ENCODE results near the gene THSD4.
"Not testable (repeated sequence)": the region's sequence is repeated elsewhere in the genome, so short reads cannot be mapped to it uniquely, and the experiment has no call there.

Gene THSD4

DNA sequence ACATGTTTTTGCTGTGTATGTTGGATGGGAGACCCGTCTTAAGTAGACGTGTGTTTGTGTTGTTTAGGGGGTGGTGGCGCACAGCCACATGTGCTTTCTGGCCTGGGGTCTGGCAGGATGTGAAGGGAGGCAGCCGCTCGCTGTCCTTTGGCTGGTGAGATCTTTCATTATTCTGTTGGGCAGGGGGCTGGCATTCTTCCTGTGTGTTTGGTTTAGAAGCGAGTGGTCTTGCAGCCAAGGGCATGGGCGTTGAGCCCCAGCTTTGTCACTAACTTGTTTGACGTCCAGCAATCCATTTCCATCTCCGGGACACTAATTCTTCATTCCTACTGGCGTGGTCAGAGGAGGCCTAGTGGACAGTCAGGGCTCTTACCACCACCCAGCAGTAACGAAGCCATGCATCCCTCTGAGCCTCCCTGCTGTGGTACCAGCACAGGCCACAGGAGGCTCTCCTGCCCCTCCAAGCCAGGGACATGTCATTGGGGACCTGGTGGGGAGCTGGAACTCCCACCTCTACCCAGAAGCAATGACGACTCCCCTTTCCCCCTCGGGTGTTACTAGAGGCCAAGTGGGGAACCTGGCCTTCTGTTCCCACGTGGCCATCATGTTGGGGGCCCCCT lies 10.7 kb downstream of the THSD4 start:
- DNase-seq = peak; percentile 51

DNA sequence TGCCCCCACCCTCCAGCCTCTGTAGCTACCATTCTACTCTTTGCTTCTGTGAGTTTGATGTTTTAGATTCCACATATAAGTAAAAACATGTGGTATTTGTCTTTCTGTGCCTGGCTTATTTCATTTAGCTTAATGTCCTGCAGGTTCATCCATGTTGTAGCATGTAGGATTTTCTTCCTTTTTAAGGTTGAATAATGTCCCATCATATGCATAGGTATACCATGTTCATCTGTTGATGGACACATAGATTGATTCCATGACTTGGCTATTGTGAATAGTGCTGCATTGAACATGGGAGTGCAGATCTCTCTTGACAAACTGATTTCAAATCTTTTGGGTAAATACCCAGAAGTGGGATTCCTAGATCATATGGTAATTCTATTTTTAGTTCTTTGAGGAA lies 11.8 kb downstream of the THSD4 start:
- no peak for DNase-seq

- DNase-seq = not testable (repeated sequence)
These were observed 12.9 kb downstream of the THSD4 start for GRCh38 chr15:71128159-71128558.

DNA sequence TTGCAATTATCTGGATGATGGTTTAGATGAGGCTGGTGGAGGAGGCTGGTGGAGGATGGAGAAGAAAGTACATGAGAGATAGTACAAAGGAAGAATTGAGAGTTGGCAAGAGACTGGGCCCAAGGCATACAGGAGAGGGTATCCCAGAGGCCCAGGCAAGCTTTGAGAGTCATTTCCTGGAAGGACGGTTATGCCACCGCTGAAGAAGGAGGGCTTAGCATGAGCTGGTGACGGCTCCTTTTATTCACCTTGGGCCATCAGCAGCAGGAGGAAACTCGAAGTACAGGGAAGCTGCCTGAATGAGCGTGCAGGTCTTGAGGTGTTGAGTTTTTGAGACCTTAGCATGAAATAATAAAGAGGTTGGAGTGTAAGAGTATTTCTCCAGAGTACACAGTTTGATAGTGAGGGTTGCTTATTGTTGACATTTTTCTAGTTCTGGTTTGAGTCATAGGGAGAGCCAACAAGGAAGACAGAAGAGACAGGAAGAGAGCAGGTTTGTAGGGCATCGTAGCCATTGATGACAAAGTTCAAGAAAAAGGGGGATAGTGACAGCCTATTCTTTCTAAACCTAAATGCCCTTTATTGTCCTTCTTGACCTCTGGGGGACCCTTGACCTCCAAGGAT lies 13.8 kb downstream of the THSD4 start:
- no peak for DNase-seq

GRCh38 chr15:71129669-71130068 lies 14.4 kb downstream of the THSD4 start:
- DNase-seq = no peak

- no peak for DNase-seq
These were observed 16.5 kb downstream of the THSD4 start for GRCh38 chr15:71131601-71132362.

DNA sequence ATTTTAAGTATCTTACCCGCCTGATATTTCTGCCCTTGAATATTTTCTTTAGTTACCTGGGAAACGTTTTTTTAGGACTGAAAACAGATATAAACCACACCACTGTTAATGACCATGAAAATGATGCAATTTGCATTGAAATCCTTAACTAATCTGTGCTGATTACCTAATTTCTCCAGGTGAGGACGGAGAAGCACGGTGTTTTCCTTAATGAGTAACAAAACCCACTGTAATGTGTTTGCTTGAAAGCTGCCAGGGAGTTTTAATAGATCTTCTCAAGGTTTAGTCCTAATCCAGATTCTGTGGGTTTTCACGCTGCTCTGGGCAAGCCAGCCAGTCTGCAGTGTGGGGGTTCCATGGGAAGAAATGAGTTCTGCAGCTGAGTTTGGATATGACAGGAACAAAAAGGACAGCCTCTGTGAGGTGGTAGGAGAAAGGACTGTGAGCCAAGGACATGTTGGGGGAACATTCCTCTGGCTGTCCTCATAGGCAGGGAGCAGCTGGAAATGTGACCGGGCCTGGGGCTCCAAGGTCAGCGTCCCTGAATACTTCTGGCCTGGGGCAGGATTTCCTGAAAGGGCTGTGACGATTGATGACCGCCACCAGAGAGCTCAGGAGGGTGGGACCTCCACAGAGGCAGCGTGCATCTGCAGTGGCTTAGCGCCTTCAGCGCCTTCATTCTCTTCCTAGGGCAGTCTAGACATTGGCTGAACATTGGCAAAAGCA lies 18.6 kb downstream of the THSD4 start:
- no peak for DNase-seq

GRCh38 chr15:71136159-71136783 lies 21.0 kb downstream of the THSD4 start:
- DNase-seq = no peak

- no peak for DNase-seq
These were observed 21.7 kb downstream of the THSD4 start for GRCh38 chr15:71136793-71137518.

DNA sequence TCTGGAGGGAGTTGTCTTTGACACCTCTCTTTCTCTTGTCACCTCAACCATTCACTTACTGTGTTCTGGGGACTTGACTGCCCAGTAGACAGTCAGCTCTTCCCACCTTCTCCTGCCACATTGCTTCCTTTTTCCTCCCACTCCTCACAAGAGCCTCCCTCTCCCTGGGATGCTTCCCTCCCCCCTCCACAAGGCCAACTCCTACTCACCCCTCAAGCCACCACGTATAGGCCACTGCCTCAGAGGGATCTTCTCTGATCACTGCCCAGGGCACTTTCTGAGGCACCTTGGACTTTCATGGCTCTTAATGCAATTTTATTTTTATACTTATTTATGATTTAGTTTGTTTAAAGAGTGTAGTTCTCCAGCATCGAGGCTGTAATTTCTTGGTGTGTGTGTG lies 23.2 kb downstream of the THSD4 start:
- no peak for DNase-seq

- peak; percentile 64 for DNase-seq
These were observed 24.0 kb downstream of the THSD4 start for GRCh38 chr15:71139241-71139640.

DNA sequence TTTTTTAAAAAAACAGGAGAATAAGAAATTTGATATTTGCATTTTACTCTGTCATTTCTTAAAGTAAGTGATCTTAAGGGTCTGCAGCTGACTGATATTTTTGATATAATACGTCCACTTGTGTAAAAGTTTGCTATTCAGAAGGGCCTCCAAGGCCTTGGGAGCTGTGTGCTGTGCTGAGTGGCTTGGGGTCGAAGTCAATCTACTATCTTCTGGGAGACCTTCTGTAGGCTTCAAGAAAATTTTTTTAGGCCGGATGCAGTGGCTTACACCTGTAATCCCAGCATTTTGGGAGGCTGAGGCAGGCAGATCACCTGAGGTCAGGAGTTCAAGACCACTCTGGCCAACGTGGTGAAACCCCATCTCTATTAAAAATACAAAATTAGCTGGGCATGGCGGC lies 26.3 kb downstream of the THSD4 start:
- DNase-seq = no peak

DNA sequence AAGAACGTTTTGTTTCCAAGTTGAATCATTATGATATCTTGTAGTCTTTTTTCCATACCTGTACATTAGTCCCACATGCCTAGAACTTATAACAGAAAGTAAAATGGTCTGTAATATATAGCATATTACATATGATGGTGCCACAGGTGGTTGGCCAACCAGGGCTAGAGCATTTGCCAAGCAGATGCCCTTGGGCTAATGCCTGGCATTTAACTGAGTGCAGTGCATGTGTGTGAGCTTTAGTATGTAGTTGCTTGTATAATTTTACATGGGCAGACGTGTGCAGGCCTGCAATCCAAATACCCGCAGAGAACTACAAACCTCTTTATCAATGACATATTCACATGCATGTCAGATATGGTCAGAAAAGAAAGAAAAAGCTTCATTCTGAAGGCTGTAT lies 27.5 kb downstream of the THSD4 start:
- DNase-seq = no peak

GRCh38 chr15:71143373-71144310 lies 28.4 kb downstream of the THSD4 start:
- no peak for DNase-seq

DNA sequence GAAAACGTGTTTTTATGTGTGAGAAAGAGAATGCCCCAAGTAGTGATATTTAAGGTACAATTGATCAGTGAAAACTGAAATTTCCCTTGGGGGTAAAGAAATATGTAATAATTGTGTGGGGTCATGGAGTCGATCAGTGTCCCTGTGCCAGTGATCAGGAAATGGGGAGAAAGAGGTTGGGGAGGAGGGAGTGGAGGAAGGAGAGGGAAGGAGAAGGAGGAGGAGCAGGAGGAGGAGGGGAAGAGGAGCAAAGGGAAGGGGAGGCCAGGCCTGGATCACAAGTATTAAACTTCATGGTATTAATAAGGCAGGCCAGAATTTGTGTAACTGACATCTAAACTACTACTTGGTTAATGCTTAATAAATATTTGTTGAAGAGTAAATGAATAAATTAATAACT lies 30.4 kb downstream of the THSD4 start:
- no peak for DNase-seq

- no peak for DNase-seq
These were observed 31.3 kb downstream of the THSD4 start for GRCh38 chr15:71146580-71146982.

DNA sequence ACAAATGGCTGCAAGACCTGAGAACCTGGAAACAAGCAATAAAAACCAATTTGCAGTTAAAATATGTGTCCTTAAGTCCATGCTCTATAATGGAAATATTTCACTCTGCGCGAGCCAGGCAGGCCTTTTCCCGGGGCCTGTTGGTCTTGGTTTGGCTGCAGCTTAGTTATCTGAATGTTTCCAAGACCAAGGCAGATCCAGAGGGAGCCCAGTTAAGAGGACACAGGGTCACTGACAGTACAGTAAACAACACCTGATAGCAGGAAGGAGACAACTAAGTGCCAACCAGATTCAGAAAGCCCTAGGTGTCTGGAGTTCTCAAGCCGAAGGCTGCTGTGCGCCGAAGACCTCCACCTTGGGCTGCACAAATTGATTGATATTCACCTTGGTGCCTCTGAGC lies 32.8 kb downstream of the THSD4 start:
- no peak for DNase-seq

DNA sequence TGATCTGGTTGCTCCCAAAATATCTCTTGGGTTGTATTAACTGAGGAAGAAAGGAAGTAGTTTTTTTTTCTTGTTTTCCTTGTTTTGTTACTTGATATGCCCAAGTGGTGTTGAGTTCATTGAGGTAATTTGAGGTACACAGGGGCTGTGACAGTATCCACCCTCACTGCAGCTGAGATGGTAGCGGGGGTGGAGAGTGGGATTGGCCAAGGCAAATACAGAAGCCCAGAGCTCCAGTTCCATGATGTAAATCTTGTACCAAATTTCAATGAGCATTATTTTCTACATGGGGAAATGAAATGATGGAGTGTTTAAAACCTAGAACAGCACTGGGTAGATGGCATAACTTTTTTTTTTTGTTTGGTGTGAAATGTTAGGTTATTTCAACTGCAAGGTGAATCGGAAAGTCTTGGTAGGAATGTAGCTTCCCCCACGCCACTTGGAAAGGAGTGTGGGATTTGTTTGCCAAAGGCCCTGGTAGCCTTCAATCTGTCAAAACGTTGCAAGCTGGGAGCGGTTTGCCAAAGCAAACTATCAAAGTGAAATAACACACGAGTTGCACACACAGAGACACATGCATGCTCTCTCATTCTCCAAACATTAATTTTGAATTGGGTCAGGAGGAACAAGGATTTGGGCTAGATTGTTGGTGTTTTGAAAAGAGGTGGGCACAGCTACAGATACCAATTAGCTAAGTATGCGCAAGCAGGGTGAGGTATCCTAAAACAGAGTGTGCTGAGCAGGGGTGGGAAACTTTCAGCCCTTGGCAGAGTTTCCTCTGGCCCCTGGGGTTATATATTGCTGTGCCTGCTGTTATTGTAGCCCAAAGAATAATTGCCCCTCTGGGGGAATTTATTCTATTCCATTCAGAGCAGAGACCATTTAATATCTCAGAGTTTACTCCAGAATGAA lies 34.6 kb downstream of the THSD4 start:
- DNase-seq = no peak

DNA sequence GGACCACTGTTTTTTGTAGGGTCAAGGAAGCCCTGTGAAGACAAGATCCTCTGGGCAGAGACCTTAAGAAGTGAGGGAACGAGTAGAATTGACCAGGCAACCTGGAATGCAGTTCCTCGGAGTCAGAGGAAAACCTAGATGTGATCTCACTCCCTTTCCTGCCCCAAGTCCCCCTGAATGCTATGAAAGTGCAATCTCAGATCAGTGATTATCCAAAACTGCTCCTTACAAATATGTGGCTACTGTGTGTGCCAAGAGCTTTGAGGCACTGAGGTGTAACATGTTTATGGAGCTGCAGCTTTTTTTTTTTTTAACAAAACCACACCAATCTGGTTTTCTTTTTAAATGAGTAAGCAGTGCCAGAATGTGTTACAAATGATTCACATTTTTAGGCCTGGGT lies 35.8 kb downstream of the THSD4 start:
- DNase-seq = no peak

DNA sequence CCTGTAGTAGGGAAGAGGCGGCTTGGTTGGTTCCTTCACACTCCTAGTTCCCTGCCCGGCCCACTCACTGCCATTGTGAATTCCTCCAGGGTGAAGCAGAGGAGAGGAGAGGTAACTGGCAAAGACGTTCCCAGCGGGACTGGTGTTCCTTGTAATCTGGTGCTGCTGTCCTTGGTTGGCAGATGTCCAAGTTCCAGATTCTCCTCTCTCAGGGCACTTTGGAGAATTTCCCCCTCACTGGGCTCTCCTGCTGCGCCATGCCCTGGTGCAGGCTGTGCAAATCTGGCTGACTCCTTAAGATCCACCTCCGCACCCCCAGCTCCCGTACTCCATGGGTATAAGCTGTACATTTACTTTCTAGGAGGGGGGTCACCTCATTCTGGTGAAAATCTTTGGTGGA lies 37.3 kb downstream of the THSD4 start:
- DNase-seq = peak; percentile 38
